GM18867 (cell line): Measurements from ENCODE around the gene SYCP1.
"Not testable (repeated sequence)": the region's sequence is repeated elsewhere in the genome, so short reads cannot be mapped to it uniquely, and the experiment has no call there.

Experiments used
- ATAC-seq: cut with Tn5 transposase; IDR thresholded peaks from one replicate; pipeline ENCODE4 v1.9.1; 2021; ENCODE audit warnings: mild to moderate bottlenecking, moderate library complexity; ENCODE audit not compliant: unreplicated experiment

The SYCP1 gene, protein sequence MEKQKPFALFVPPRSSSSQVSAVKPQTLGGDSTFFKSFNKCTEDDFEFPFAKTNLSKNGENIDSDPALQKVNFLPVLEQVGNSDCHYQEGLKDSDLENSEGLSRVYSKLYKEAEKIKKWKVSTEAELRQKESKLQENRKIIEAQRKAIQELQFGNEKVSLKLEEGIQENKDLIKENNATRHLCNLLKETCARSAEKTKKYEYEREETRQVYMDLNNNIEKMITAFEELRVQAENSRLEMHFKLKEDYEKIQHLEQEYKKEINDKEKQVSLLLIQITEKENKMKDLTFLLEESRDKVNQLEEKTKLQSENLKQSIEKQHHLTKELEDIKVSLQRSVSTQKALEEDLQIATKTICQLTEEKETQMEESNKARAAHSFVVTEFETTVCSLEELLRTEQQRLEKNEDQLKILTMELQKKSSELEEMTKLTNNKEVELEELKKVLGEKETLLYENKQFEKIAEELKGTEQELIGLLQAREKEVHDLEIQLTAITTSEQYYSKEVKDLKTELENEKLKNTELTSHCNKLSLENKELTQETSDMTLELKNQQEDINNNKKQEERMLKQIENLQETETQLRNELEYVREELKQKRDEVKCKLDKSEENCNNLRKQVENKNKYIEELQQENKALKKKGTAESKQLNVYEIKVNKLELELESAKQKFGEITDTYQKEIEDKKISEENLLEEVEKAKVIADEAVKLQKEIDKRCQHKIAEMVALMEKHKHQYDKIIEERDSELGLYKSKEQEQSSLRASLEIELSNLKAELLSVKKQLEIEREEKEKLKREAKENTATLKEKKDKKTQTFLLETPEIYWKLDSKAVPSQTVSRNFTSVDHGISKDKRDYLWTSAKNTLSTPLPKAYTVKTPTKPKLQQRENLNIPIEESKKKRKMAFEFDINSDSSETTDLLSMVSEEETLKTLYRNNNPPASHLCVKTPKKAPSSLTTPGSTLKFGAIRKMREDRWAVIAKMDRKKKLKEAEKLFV

GRCh38 chr1:114854693-114855320, at the start of gene SYCP1:
Gene SYCP1, plus strand, starts transcription at chr1:114854863. Its CDS starts 602 bp downstream, at chr1:114855465.
- ATAC-seq = no peak

GRCh38 chr1:114819869-114820268, 34.8 kb upstream of the SYCP1 start:
- no peak for ATAC-seq

DNA sequence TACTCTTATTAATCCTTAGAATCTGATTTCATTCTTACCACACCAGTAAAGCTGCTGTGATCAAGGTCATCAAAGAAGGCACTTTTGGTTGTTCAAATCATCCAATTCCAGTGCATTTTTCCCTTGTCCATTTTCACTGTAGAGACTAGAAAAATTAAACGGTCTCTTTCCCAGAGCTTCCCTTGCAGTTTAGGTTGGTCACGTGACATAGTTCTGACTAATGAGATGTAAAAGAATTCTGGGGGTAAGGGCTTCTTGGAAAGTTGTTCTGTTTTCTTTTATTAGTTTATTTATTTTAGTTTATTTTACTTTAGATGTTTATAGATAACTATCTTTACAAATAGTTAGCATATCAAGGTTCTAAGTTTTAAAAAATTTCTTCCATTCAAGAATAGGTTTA, 34.3 kb upstream of the SYCP1 start:
- ATAC-seq = no peak

- ATAC-seq = no peak
These were observed 32.7 kb upstream of the SYCP1 start for GRCh38 chr1:114821978-114822377.

DNA sequence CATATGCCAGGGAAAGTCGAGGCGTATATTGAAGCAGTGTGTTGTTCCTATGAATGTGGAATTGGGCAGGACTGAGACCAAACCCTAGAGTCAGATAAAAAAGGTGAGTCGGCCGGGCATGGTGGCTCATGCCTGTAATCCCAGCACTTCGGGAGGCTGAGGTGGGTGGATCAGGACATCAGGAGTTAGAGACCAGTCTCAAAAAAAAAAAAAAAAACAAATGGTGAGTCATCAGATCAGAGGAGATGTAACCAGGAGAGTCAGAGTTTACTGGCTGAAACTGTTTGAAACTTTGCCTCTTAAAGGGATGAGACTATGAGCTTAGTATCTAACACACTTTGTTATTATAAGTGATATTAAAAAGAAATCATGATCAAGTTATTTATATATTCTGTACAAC, 26.4 kb upstream of the SYCP1 start:
- ATAC-seq = no peak

DNA sequence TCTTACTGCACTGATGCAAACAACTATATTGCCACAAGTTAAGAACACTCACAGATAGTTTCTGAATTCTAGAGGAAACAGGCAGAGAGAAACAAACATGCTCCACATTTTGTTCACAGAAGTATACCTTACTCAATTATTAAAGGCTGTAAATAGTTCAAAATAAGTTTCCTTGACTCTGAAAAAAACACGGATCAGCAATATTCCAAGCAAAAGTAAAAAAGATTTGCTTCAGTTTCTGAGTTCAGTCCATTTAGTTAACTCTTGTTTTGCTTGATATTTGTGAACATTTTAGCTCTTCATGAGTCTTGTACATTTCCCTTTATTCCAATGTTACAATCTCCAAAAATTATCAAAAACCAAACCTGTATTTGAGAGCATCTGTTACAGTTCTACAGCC, 24.6 kb upstream of the SYCP1 start:
- not testable (repeated sequence) for ATAC-seq

- no peak for ATAC-seq
These were observed 23.2 kb upstream of the SYCP1 start for GRCh38 chr1:114831276-114831994.

DNA sequence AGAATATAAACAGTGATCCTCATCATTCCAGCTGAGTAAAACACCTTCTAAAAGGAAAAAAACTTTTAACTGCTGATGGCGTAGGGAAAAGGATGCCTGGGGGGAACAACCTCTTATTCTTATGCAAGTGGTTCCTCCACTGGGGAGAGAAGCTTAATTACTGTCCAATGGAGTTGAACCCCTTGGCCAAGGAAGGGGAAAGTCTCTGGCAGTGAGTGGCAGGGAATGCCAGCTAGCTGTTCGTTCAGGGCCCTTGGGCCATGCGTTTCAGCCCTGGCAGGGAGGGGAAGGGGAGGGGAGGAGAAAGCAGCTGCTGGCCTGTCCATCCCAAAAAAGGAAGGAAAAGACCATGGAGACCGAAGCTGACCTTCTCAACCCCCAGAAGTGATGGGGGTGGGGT, 22.6 kb upstream of the SYCP1 start:
- no peak for ATAC-seq

DNA sequence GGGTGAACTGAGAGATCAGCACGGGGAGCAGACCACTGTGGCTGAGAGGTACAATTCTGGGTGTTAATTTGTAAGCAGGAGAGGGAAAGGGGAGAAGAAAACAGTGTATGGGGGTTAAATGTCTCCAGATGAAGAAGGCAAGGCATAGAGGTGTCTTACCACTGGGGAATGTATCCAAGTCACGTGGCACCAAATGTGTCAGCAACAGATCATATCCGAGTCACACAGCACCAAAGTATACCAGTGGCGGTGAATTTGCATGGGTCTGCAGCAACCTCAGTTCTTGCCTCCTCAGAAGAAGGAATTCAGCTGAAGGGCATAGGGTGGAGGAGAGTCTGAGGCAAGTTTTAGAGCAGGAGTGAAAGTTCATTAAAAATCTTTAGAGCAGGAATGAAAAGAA, 21.2 kb upstream of the SYCP1 start:
- ATAC-seq = no peak

- ATAC-seq = no peak
These were observed 10.4 kb upstream of the SYCP1 start for GRCh38 chr1:114844270-114844669.

DNA sequence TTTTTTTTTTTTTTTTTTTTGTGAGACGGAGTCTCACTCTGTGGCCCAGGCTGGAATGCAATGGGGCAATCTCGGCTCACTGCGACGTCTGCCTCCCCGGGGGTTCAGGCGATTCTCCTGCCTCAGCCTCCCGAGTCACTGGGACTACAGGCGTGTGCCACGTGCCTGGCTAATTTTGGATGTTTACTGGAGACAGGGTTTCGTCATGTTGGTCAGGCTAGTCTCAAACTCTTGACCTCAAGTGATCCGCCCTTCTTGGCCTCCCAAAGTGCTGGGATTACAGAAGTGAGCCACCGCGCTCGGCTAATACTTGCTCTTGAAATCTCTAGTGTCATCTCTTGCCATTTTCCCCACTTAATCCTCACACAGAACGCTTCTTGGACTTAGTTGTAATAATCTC, 1.1 kb upstream of the SYCP1 start:
- no peak for ATAC-seq

GRCh38 chr1:114861384-114861783, 6.7 kb downstream of the SYCP1 start:
- no peak for ATAC-seq

- no peak for ATAC-seq
These were observed 37.7 kb downstream of the SYCP1 start for GRCh38 chr1:114892194-114892918.

DNA sequence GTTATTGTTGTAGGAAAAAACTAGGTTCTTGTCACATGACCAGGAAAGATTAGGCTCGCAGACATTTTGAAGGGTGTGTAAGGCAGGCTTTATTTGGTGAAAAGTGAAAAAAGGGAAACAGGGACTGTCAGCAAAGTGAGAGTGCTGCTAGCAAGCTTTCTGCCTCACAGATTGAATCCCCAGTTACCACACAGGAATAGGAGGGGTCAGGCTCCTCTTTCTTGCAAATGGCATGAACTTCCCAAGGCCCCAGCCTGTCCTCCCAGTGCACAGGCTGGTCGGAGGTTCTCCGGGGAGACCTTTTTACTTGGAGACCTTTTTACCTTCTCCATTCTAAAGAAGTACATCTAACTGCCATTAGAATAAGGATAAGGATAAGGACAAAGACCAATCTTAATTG, 42.1 kb downstream of the SYCP1 start:
- ATAC-seq = no peak

DNA sequence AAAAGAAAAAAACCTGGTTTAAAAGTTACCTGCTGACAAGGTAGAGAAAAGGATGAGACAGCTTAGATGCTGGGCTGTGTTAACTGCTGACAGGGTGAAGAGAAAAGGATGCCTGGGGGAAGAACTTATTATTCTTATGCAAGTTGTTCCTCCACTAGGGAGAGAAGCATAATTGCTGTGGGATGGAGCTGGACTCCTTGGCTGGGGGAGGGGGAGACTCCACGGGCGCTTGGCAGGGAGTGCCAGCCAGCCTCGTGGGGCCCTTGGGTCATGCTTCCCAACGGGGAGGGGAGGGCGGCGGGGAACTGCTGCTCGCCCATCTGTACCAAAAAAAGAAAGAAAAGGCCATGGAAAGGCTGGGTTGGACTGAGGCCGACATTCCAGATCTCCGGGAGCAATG, 47.2 kb downstream of the SYCP1 start:
- no peak for ATAC-seq

- ATAC-seq = no peak
These were observed 47.7 kb downstream of the SYCP1 start for GRCh38 chr1:114902343-114902742.

DNA sequence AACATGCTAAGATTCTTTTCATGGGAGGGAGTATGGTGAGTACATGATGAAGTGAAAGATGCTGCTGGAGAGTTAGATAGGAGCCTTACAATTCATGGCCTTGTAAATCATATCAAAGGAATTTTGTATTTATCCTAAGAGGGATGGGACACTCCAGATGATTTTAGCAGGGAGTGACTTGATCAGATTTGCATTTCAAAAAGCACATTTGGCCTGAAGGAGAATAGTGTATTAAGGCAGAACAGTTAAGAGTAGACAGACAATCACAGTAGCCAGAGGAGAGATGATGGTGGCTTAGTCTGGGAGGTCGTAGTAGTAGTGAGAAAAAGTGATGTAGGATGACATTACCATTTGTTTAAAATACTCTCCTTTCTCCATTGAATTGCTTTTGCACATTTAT, 48.8 kb downstream of the SYCP1 start:
- no peak for ATAC-seq

DNA sequence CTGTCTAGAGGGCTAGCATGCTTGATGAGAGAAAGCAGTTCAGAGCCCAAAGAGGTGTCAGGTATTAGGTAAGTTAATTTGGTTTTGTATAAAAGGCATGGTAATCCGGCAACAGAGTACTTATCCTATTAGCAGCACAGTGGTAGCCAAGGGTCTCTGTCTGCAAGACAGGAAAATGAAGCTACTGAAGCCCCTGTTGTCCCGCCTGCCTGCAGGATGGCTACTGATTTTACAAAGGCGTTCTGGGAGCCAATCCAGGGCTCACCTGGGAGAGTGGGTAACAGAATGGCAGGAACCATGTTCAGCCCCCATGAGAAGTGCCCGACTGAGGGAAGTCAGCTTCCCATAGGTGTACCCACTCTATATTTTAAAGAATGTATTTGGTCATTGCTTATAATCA, 61.1 kb downstream of the SYCP1 start:
- ATAC-seq = not testable (repeated sequence)

- ATAC-seq = no peak
These were observed 71.9 kb downstream of the SYCP1 start for GRCh38 chr1:114926607-114927006.

GRCh38 chr1:114927401-114927800, 72.7 kb downstream of the SYCP1 start:
- no peak for ATAC-seq
